ENCODE measurements around the gene KPNA1.
"Not testable (repeated sequence)": the region's sequence is repeated elsewhere in the genome, so short reads cannot be mapped to it uniquely, and the experiment has no call there.

KPNA1 gene

DNA sequence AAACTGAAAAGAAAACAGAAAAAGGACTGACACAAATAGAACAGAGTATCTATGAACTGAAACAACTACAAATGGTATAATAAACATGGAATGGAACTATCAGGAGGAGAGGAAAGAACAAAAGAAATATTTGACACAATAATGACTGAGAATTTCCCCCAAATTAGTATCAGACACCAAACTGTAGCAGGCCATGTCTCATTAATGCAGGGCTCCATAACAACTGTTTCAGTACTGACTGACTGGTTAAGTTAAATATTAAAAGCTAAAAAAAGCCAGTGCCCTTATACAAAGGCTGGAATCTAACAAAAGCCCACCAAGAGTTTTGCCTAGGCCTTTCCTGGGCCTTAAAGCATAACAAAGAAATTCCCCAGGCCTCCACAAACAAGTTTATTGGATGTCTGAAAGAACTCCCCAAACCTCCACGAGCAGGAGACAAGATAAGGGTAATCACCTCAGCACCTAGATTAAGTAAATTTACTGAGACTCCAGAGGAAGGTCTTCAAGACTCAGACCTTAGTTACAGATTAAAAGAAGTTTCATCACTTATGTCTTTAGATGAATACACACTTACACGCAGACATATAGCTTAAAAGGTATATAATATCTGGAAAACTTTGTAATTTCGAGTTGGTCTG lies 45.7 kb downstream of the KPNA1 start:
- no peak for DNase-seq

DNA sequence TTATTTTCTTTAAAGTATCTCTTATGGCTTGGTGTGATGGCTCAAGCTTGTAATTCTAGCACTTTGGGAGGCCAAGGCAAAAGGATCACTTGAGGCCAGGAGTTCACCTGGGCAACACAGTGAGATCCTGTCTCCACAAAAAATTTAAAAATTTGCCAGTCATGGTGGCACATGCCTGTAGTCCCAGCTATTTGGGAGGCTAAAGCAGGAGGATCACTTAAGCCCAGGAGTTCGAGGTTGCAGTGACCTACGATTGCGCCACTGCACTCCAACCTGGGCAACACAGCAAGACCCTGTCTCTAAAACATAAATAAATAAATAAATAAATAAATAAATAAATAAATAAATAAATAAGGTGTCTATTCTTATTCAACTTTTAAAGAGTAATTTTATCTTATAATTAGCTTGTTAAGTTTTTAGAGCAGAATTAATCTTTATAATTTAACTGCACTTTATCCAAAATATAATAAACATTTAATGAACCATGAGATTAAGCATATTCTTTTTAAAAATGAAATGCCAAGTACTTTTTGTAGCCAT lies 48.0 kb downstream of the KPNA1 start:
- DNase-seq: no peak

DNA sequence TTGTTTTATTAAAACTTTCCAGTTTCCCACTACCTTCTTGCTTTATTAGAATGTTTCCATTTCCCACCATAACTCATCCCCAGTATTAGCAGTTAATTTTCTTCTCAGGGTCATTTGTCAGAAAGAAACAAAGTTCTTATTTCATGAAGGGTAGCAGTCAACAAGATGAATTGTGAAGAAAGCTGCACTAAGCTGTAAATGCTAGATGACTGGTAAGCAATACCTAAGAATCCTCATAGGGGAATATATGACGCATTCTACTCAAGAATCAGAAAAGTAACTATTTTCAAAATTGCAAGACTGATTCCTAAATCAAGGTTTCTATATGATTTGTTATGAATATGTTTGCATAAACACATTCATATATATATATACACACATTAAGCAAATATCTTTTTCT lies 50.1 kb downstream of the KPNA1 start:
- DNase-seq: no peak

- DNase-seq: no peak
These were observed 52.3 kb downstream of the KPNA1 start for GRCh38 chr3:122462406-122462805.

- DNase-seq: no peak
These were observed 52.9 kb downstream of the KPNA1 start for GRCh38 chr3:122461806-122462205.

GRCh38 chr3:122458992-122459391 lies 55.7 kb downstream of the KPNA1 start:
- no peak for DNase-seq

GRCh38 chr3:122457706-122458105 lies 57.0 kb downstream of the KPNA1 start:
- no peak for DNase-seq

GRCh38 chr3:122456074-122456473 lies 58.7 kb downstream of the KPNA1 start:
- no peak for DNase-seq

DNA sequence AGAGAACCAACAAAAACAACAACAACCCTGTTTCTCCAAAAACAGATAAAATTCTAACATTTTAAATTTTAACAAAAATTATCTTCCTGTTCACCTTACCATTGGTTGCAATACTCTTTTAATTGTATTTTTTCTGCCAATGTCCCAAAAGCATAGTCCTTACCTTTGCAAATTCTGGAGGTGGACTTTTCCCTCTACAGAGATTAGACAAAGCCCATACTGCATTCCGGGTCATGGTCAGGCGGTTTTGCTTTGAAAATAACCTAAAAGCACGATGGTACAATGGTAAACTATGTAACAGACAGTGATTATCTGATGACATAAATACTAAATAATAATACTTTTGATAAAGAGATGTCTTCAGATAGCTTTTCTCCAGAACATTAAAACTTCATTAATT lies 63.4 kb downstream of the KPNA1 start:
- DNase-seq: no peak

- not testable (repeated sequence) for DNase-seq
These were observed 66.5 kb downstream of the KPNA1 start for GRCh38 chr3:122448218-122448617.

GRCh38 chr3:122444491-122444887 lies 70.2 kb downstream of the KPNA1 start:
- not testable (repeated sequence) for DNase-seq

DNA sequence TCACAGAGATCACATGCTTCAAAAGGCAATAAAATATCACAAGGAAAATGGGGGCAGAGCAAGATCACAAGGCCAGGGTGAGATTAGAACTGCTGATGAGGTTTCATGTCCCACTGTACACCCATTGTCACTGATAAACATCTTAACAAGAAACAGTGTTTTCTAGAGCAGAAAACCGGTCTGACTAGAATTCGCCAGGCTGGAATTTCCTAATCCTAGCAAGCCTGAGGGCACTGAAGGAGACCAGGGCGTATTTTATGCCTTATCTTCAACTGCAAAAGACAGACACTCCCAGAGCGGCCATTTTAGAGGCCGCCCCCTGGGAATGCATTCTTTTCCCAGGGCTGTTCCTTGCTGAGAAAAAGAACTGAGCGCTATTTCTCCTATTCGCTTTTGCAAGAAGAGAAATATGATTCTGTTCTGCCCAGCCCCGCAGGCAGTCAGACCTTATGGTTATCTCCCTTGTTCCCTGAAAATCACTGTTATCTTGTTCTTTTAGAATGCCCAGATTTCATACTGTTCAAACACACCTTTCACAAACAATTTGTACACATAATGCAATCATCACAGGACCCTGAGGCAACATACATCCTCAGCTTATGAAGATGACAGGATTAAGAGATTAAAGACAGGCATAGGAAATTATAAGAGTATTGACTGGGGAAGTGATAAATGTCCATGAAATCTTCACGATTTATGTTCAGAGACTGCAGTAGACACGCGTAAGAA lies 70.8 kb downstream of the KPNA1 start:
- DNase-seq: not testable (repeated sequence)

DNA sequence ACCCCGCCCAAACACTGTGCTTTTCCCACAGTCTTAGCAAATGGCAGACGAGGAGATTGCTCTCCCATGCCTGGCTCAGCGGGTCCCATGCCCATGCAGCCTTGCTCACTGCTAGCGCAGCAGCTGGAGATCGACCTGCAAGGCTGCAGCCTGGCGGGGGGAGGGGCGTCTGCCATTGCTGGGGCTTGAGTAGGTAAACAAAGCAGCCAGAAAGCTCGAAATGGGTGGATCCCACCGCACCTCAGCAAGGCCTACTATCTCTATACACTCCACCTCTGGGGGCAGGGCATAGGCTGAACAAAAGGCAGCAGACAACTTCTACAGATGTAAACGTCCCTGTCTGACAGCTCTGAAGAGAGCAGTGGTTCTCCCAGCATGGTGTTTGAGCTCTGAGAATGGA lies 71.6 kb downstream of the KPNA1 start:
- DNase-seq: no peak

DNA sequence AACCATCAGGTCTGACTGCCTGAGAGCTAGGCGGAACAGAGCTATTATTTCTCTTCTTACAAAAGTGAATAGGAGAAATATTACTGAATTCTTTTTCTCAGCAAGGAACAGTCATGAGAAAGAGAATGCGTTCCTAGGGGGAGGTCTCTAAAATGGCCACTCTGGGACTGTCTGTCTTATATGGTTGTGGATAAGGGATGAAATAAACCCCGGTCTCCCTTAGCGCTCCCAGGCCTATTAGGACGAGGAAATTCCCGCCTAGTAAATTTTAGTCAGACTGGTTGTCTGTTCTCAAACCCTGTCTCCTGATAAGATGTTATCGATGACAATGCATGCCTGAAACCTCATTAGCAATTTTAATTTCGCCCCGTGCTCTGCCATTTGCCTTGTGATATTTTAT lies 78.8 kb downstream of the KPNA1 start:
- DNase-seq: no peak

- no peak for DNase-seq
These were observed 84.4 kb downstream of the KPNA1 start for GRCh38 chr3:122430371-122430770.

GRCh38 chr3:122427857-122428471 lies 86.8 kb downstream of the KPNA1 start:
- no peak for DNase-seq

- no peak for DNase-seq
These were observed 92.9 kb downstream of the KPNA1 start for GRCh38 chr3:122421836-122422235.

DNA sequence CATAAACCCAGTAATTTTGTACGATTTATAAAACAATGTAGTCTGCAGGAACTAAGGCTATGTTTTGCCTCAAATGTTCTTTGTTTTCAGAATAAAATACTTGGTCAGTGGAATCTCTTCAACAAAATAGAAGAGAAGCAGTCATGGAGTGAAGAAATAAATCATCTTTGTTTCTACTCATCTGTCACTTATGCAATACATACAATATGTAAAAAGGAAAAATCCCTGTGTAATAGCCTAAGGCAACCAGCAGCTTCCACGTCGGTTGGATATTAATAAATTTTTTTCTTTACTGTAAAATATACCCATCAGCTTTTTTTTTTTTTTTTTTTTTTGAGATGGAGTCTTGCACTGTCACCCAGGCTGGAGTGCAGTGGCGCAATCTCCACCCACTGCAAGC lies 93.6 kb downstream of the KPNA1 start:
- no peak for DNase-seq

- no peak for DNase-seq
These were observed 97.8 kb downstream of the KPNA1 start for GRCh38 chr3:122416966-122417365.

GRCh38 chr3:122415762-122416654 lies 98.7 kb downstream of the KPNA1 start, which contains the start of gene WDR5B:
Gene WDR5B (minus strand): TSS chr3:122416062. CDS start chr3:122415528, 534 bp downstream.
- peak; percentile 96 for DNase-seq

DNA sequence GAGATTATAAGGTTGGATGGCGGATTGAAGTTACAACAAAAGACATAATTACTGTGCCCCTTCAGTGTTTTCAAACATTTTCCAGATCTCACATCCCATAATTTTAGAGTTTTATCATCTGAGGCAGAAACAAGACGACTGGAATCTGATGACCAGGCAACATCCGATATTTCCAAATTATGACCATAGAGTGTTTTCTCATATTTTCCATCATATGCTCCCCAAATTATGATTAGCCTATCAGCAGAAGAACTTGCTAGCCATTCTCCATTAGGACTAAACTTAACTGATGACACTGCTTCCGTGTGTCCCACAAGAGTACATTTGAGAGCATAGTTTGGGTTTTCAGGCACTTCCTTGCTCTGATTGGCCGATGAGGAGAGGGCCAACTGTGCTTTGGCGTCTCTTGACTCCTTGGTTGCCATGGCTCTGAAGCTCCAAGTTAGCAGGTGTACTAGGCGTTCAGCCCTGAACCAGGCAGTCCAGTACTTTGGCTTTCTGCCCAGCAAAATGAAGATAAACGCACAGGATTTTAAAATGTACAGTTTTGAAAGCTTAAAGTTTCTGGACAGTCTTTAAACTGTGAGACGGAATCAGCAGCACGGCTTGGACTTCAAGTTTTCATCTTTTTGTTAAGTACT lies 99.5 kb downstream of the KPNA1 start:
- peak; percentile 62 for DNase-seq

- no peak for DNase-seq
These were observed 100.3 kb downstream of the KPNA1 start for GRCh38 chr3:122414391-122414790.

Measured in CD4-positive, alpha-beta T cell treated with Interferon gamma for 1 hour (primary cell).